ENCODE data around the gene TUG1.

Gene TUG1

GRCh38 chr22:30992565-30992964, 23.5 kb downstream of the TUG1 start:
- DNase-seq, result no peak
- Histone ChIP-seq H3K9ac (ENCODE audit: low read length) (no peak overlapping the region), H3K27me3 (replicated peaks; ENCODE audit: insufficient read depth, low read length) (no peaks in the 10 kb centered on the region), H3K36me3 (replicated peaks; ENCODE audit: insufficient read depth, low read length) (no peaks in the 10 kb centered on the region), H2AFZ (ENCODE audit: low read length) (no peak overlapping the region), H3K9me3 (replicated peaks; ENCODE audit: insufficient read depth, low read length) (no peaks in the 10 kb centered on the region), H3F3A (ENCODE audit: insufficient read depth, low read length) (no peaks in the 10 kb centered on the region), H3K79me2 (ENCODE audit: low read length) (no peaks in the 10 kb centered on the region), H3K4me3 (ENCODE audit: low read length) (no peak overlapping the region), H3K9me2 (replicated peaks; ENCODE audit: insufficient read depth, low read length) (no peaks in the 10 kb centered on the region), H3K4me1 (ENCODE audit: low read length) (no peaks in the 10 kb centered on the region), H4K20me1 (ENCODE audit: insufficient read depth, low read length) (no peaks in the 10 kb centered on the region), H3K4me2 (ENCODE audit: low read depth, low read length) (no peak overlapping the region), H3K27ac (ENCODE audit: low read length) (no peak overlapping the region)
- TF ChIP-seq EZH2 (optimal IDR thresholded peaks at IDR 0.05; ENCODE audit: low read depth, low read length), result no peak
- TF ChIP-seq EZH2phosphoT487 (IDR thresholded peaks at IDR 0.05; ENCODE audit: low read length), result no peak
- TF ChIP-seq CTCF (IDR thresholded peaks at IDR 0.05; ENCODE audit: low read length), result no peak

GRCh38 chr22:30994960-30995359, 25.9 kb downstream of the TUG1 start:
- DNase-seq, result no peak
- TF ChIP-seq EZH2phosphoT487 (IDR thresholded peaks at IDR 0.05; ENCODE audit: low read length) (no peak), EZH2 (optimal IDR thresholded peaks at IDR 0.05; ENCODE audit: low read depth, low read length) (no peak), CTCF (IDR thresholded peaks at IDR 0.05; ENCODE audit: low read length) (no peak)
- Histone ChIP-seq H2AFZ (ENCODE audit: low read length) (no peak overlapping the region), H3K9me3 (replicated peaks; ENCODE audit: insufficient read depth, low read length) (no peaks in the 10 kb centered on the region), H3K9me2 (replicated peaks; ENCODE audit: insufficient read depth, low read length) (no peaks in the 10 kb centered on the region), H3F3A (ENCODE audit: insufficient read depth, low read length) (no peaks in the 10 kb centered on the region), H3K4me3 (ENCODE audit: low read length) (no peak overlapping the region), H3K4me1 (ENCODE audit: low read length) (no peaks in the 10 kb centered on the region), H3K36me3 (replicated peaks; ENCODE audit: insufficient read depth, low read length) (no peaks in the 10 kb centered on the region), H3K9ac (ENCODE audit: low read length) (no peak overlapping the region), H3K27me3 (replicated peaks; ENCODE audit: insufficient read depth, low read length) (no peaks in the 10 kb centered on the region), H3K27ac (ENCODE audit: low read length) (no peak overlapping the region), H3K4me2 (ENCODE audit: low read depth, low read length) (no peak overlapping the region), H3K79me2 (ENCODE audit: low read length) (no peaks in the 10 kb centered on the region), H4K20me1 (ENCODE audit: insufficient read depth, low read length) (no peaks in the 10 kb centered on the region)

- H3K9ac ChIP-seq (ENCODE audit: low read length), result no peak overlapping the region
- H3K9me3 ChIP-seq (replicated peaks; ENCODE audit: insufficient read depth, low read length), result no peaks in the 10 kb centered on the region
- H3K4me3 ChIP-seq (ENCODE audit: low read length), result no peak overlapping the region
- DNase-seq, result no peak
- H3K27me3 ChIP-seq (replicated peaks; ENCODE audit: insufficient read depth, low read length), result no peaks in the 10 kb centered on the region
- H3K27ac ChIP-seq (ENCODE audit: low read length), result no peak overlapping the region
- H3K79me2 ChIP-seq (ENCODE audit: low read length), result no peaks in the 10 kb centered on the region
- H3K9me2 ChIP-seq (replicated peaks; ENCODE audit: insufficient read depth, low read length), result no peaks in the 10 kb centered on the region
- H2AFZ ChIP-seq (ENCODE audit: low read length), result no peak overlapping the region
- no peaks in the 10 kb centered on the region for H4K20me1 ChIP-seq (ENCODE audit: insufficient read depth, low read length)
- no peaks in the 10 kb centered on the region for H3K4me1 ChIP-seq (ENCODE audit: low read length)
- no peaks in the 10 kb centered on the region for H3F3A ChIP-seq (ENCODE audit: insufficient read depth, low read length)
- no peak overlapping the region for H3K4me2 ChIP-seq (ENCODE audit: low read depth, low read length)
- TF ChIP-seq CTCF (IDR thresholded peaks at IDR 0.05; ENCODE audit: low read length), result no peak
- no peak for TF ChIP-seq EZH2phosphoT487 (IDR thresholded peaks at IDR 0.05; ENCODE audit: low read length)
- TF ChIP-seq EZH2 (optimal IDR thresholded peaks at IDR 0.05; ENCODE audit: low read depth, low read length), result no peak
- no peaks in the 10 kb centered on the region for H3K36me3 ChIP-seq (replicated peaks; ENCODE audit: insufficient read depth, low read length)
These were observed 27.4 kb downstream of the TUG1 start for GRCh38 chr22:30996462-30996861.

All from MM.1S (cell line).